22Rv1 (cell line): ENCODE results near the gene AUTS2.

ENCODE experiments used
- CTCF ChIP-seq: fragments of 450-650 bp; IDR thresholded peaks from 2 replicates; pipeline ENCODE4 v1.5.1; 2017; ENCODE audit warnings: mild to moderate bottlenecking
- ZFX ChIP-seq: fragments of 450-650 bp; IDR thresholded peaks from 2 replicates; pipeline ENCODE4 v1.6.1; 2017; ENCODE audit warnings: antibody characterized with exemption, borderline replicate concordance

- TF ChIP-seq ZFX = no peak
- no peak for TF ChIP-seq CTCF
These were observed 659.6 kb downstream of the AUTS2 start for GRCh38 chr7:70257921-70258320.
